Measurements from ENCODE around the gene RNF123.

Gene RNF123

GRCh38 chr3:49705390-49705960, 16.1 kb downstream of the RNF123 start:
- no peak for DNase-seq

- no peak for DNase-seq
Measured at GRCh38 chr3:49706456-49707112, 17.2 kb downstream of the RNF123 start.

GRCh38 chr3:49707113-49707480, 17.7 kb downstream of the RNF123 start:
- DNase-seq = no peak

GRCh38 chr3:49709852-49710251, 20.5 kb downstream of the RNF123 start:
- no peak for DNase-seq

GRCh38 chr3:49711489-49711888, 22.1 kb downstream of the RNF123 start:
- DNase-seq = peak; percentile 42

- no peak for DNase-seq
Measured at GRCh38 chr3:49712166-49712565, 22.8 kb downstream of the RNF123 start.

GRCh38 chr3:49712631-49713317, 23.4 kb downstream of the RNF123 start:
- no peak for DNase-seq

GRCh38 chr3:49713336-49714105, 24.2 kb downstream of the RNF123 start:
- DNase-seq = no peak

GRCh38 chr3:49714728-49715550, 25.6 kb downstream of the RNF123 start:
- no peak for DNase-seq

GRCh38 chr3:49715611-49716121, 26.3 kb downstream of the RNF123 start:
- DNase-seq = no peak

- no peak for DNase-seq
Measured at GRCh38 chr3:49716169-49716568, 26.8 kb downstream of the RNF123 start.

GRCh38 chr3:49716691-49717210, 27.4 kb downstream of the RNF123 start:
- DNase-seq = no peak

GRCh38 chr3:49717211-49717958, 28.0 kb downstream of the RNF123 start:
- DNase-seq = no peak

GRCh38 chr3:49717959-49718857, 28.9 kb downstream of the RNF123 start:
- no peak for DNase-seq

GRCh38 chr3:49718858-49719213, 29.5 kb downstream of the RNF123 start:
- no peak for DNase-seq

- peak; percentile 81 for DNase-seq
Measured at GRCh38 chr3:49719214-49719884, 30.0 kb downstream of the RNF123 start, which contains the start of gene AMIGO3. Gene AMIGO3, minus strand, starts transcription at chr3:49719684. Its CDS starts 219 bp downstream, at chr3:49719465.

GRCh38 chr3:49720855-49721595, 31.7 kb downstream of the RNF123 start:
- no peak for DNase-seq

- no peak for DNase-seq
Measured at GRCh38 chr3:49721596-49721895, 32.2 kb downstream of the RNF123 start.
